H1 (cell line): ENCODE measurements around the gene KCNQ1.

Experiments
- ATF2 ChIP-seq: IDR thresholded peaks from 2 replicates; pipeline ENCODE4 v1.6.1; 2012; ENCODE audit warnings: low read length, inconsistent platforms
- BRCA1 ChIP-seq: IDR thresholded peaks from 2 replicates; pipeline ENCODE4 v1.6.1; 2012; ENCODE audit warnings: low read depth, low read length, improper control_type of control experiment
- CEBPB ChIP-seq: IDR thresholded peaks from 2 replicates; pipeline ENCODE4 v1.6.1; 2012; ENCODE audit warnings: low read depth, low read length
- CTCF ChIP-seq, 3 experiments: IDR thresholded peaks; 1 replicate in 2 of 3; 2 replicates in 1 of 3; pipeline versions ENCODE4 v1.5.1 to v1.6.1; 2011; ENCODE audit warnings: low read length in 3 of 3, mild to moderate bottlenecking in 3 of 3, inconsistent platforms in 2 of 3, low read depth in 1 of 3, moderate library complexity in 1 of 3; ENCODE audit not compliant: insufficient read depth in 1 of 3; ENCODE audit errors: control extremely low read depth in 1 of 3
- HDAC2 ChIP-seq, 2 experiments: fragments of 300-600 bp in 1 of 2; sonication (generic) in 1 of 2; IDR thresholded peaks; 2 replicates each; pipeline ENCODE4 v1.6.1; 2011 to 2012; ENCODE audit warnings: low read depth in 2 of 2, low read length in 2 of 2, mild to moderate bottlenecking in 2 of 2, moderate library complexity in 2 of 2, borderline replicate concordance in 1 of 2, inconsistent platforms in 1 of 2
- JUN ChIP-seq: IDR thresholded peaks from 2 replicates; pipeline ENCODE4 v1.6.1; 2011; ENCODE audit warnings: low read depth, mild to moderate bottlenecking, improper control_type of control experiment, low read length
- KDM5A ChIP-seq: fragments of 200-600 bp; IDR thresholded peaks from 2 replicates; pipeline ENCODE4 v1.7.1; 2012; ENCODE audit warnings: mild to moderate bottlenecking, low read length, inconsistent platforms, mixed read lengths
- POLR2A ChIP-seq, 2 experiments: IDR thresholded peaks; 1 replicate in 1 of 2; 2 replicates in 1 of 2; pipeline ENCODE4 v1.6.1; 2011; ENCODE audit warnings: low read depth in 2 of 2, low read length in 2 of 2, mild to moderate bottlenecking in 2 of 2; ENCODE audit errors: control extremely low read depth in 1 of 2
- POLR2AphosphoS5 ChIP-seq: IDR thresholded peaks from 2 replicates; pipeline ENCODE4 v1.6.1; 2011; ENCODE audit warnings: low read depth, low read length
- SP4 ChIP-seq: IDR thresholded peaks from 2 replicates; pipeline ENCODE4 v1.6.1; 2012; ENCODE audit warnings: low read length, inconsistent platforms
- SRF ChIP-seq: IDR thresholded peaks from 2 replicates; pipeline ENCODE4 v1.6.1; 2011; ENCODE audit warnings: mild to moderate bottlenecking, low read depth, low read length, moderate library complexity
- SUZ12 ChIP-seq: fragments of 200-600 bp; sonication (generic); IDR thresholded peaks from 2 replicates; pipeline ENCODE4 v1.6.1; 2012; ENCODE audit warnings: mild to moderate bottlenecking, inconsistent platforms, low read length, moderate library complexity, mixed read lengths
- TBP ChIP-seq: IDR thresholded peaks from 2 replicates; pipeline ENCODE4 v1.6.1; 2011; ENCODE audit warnings: low read depth, low read length, improper control_type of control experiment
- TEAD4 ChIP-seq: IDR thresholded peaks from 2 replicates; pipeline ENCODE4 v1.6.1; 2012; ENCODE audit warnings: low read depth, low read length, inconsistent platforms, mixed read lengths

GRCh38 chr11:2466869-2467694, 22.3 kb downstream of the KCNQ1 start:
- TF ChIP-seq CTCF (IDR thresholded peaks at IDR 0.05; ENCODE audit: control extremely low read depth in 1 of 3, insufficient read depth in 1 of 3, low read depth in 1 of 3, low read length in 3 of 3) = no peak
- no peak for TF ChIP-seq SRF
- TF ChIP-seq TBP = no peak
- TF ChIP-seq POLR2A (IDR thresholded peaks at IDR 0.05; ENCODE audit: control extremely low read depth in 1 of 2, low read depth in 2 of 2, low read length in 2 of 2) = no peak
- TF ChIP-seq CEBPB = no peak
- no peak for TF ChIP-seq ATF2
- no peak for TF ChIP-seq BRCA1
- TF ChIP-seq SUZ12 = no peak
- TF ChIP-seq KDM5A = no peak
- no peak for TF ChIP-seq SP4
- no peak for TF ChIP-seq JUN
- no peak for TF ChIP-seq HDAC2 (IDR thresholded peaks at IDR 0.05; ENCODE audit: borderline replicate concordance in 1 of 2, low read depth in 2 of 2, low read length in 2 of 2)
- no peak for TF ChIP-seq POLR2AphosphoS5
- no peak for TF ChIP-seq TEAD4
